HG03095 (cell line): ENCODE measurements around the gene ABCC4.

Source experiments
- ATAC-seq: cut with Tn5 transposase; IDR thresholded peaks from one replicate; pipeline ENCODE4 v1.9.1; 2021; ENCODE audit warnings: moderate library complexity; ENCODE audit not compliant: unreplicated experiment

The ABCC4 gene

GRCh38 chr13:95122063-95122462, 179.2 kb downstream of the ABCC4 start:
- no peak for ATAC-seq

- no peak for ATAC-seq
These were observed 179.7 kb downstream of the ABCC4 start for GRCh38 chr13:95121516-95121915.

DNA sequence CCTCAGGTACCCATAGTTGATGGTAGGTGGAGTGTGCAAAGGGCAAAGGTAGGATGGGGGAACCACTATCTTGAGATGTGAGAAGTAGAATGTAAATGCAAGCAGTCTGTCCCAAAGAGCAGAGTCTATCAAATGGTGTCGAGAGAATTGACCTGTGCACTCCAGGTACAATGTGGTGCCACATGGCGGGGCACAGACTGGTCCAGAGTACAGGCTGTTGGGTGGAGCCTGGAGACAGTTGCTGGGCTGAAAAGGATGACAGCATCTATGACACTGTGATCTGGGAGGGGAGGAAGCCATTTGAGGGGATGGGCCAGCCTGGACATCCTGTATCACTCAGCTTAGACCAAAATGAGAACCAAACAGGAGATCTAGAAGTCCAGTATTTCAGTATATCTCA, 180.6 kb downstream of the ABCC4 start:
- no peak for ATAC-seq

- no peak for ATAC-seq
These were observed 182.5 kb downstream of the ABCC4 start for GRCh38 chr13:95118541-95119324.

GRCh38 chr13:95117092-95117491, 184.2 kb downstream of the ABCC4 start:
- ATAC-seq, result no peak

- ATAC-seq, result no peak
These were observed 185.7 kb downstream of the ABCC4 start for GRCh38 chr13:95115525-95115924.

- ATAC-seq, result no peak
These were observed 187.7 kb downstream of the ABCC4 start for GRCh38 chr13:95113601-95114000.

DNA sequence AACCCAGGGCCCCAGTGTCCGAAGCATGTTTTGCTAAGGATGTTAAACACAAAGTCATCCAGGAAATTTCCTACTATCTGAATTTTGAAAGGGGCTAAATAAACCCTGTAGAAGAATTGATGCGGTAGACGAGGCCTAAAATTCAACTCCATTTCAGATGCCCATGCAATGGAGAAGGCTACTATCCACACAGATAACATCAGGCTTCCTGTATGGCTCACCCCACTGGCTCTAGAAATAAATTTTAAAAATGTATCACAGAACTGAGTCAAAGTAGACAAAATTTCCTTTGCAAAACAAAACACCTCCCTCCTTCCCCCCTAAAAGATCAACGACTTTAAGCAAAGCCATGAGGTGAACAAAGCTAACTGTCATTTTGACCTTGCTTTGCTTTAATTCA, 188.4 kb downstream of the ABCC4 start:
- no peak for ATAC-seq

DNA sequence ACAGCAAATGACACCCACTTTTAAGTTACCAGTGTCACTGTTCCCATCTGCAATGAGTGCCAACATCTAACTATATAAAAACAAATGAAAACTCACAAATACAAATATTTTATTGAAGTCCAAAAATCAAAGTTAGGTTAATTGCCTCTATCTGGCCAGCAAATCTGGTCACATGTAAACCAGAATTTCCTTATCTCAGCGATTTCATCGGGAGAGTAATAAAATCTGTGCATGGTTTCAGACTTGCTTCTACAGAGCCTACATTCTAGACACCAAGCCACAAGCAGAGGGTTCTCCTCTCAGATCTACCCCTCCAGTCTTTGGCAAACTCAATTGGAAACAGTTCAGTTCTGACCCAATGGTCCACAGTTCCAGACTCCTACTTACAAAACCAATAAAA, 189.6 kb downstream of the ABCC4 start:
- ATAC-seq, result no peak

GRCh38 chr13:95106562-95106961, 194.7 kb downstream of the ABCC4 start:
- no peak for ATAC-seq

DNA sequence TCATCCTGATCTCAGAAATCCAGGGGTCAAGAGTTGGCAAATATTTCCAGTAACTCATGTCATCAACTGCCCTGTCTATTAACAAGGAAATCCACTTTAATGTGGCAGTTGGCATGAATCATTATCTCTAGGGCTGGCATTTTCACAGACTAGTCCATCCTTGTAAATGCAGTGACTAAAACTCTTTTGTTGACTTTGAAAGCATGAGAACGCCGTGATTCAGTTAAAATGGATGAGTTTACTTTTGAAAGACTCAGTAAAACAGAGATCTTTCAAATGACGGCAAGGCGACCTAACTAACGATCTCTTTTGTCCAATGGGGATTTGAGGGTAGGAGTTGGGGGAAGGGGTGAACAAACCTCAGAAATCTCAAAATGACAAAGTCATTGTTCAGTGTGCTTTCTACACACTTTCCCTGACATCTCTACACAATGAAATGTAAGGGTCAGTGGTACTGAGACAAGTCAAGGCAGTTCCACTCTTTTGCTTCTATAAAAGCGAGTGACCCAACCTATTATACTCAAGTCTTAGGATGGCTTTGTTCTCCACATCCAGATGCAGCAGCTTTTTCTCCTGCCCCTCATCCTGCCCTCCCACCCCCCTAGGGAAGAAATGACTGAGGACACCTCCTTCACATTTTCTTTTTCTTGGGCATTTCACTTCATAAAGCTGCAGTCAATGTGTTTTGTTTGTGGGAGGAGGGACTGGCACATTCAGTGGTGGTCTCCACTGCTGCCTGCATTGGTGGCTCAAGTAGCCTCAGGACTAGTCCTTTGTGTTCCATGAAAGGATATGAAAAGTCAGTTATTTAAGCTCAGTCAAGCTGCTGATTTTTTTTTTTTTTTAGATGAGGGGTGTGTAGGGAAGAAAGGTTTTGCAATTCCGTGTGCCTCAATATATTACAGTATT, 200.5 kb downstream of the ABCC4 start:
- no peak for ATAC-seq

- no peak for ATAC-seq
These were observed 201.7 kb downstream of the ABCC4 start for GRCh38 chr13:95099541-95099940.

DNA sequence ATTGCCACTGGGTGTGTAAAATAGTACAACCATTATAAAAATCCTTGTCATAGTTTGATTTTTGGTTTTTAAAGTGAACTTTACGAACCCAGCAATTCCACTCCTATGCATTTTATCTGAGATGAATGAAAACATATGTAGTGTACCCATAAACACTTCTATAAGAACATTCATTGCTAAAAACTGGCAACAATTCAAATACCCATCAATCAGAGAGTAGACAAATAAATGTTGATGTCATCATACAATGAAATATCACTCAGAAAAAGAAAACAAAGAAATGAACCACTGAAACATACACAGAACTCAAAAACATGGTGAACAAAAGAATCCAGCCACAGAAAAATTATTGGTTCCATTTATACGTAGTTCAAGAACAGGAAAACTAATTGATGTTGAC, 202.3 kb downstream of the ABCC4 start:
- no peak for ATAC-seq

- no peak for ATAC-seq
These were observed 209.5 kb downstream of the ABCC4 start for GRCh38 chr13:95091755-95092154.

DNA sequence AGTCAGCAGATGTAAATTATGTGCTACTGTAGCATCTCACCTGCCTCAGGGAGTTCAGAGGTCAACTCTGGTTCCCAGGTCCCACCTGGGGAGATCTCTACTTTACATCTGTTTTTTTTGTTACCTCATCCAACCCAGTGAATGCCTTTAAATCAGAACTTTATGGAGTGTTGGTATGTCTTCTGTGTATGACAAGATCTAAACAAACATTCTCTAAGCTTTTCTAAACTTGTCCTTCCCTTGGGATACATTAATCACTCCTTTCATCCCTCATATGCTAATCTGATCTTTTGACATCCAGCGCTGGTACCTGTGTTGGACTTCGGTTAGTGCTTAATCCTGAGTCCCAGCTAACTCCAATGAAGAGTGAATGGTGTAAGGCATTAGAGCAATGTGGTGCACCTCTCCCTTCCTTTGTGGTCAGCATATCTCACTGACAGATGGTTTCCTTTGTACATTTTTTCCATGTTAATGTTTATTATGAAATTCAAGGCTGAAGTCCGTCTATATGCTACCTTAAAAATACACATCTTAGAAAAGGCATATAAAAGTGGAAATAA, 213.4 kb downstream of the ABCC4 start:
- ATAC-seq, result no peak

DNA sequence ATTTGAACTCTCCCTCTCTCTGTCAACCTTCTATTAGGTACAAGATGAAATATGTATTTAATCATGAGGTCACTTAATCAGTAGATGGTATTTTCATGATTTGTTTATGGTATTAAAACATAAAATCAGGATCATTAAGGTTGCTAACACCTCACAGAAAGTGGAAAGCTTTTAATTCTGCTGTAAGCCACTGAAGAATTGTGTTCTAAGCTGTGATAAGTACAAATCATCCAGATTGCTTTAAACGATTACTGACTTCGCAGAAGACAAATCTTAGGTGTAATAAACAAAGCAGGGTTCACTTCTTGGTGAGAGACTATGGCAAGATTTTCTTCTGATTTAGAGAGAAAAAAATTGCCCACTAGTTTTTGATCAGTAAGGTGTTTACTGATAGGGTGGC, 214.5 kb downstream of the ABCC4 start:
- no peak for ATAC-seq

- no peak for ATAC-seq
These were observed 217.5 kb downstream of the ABCC4 start for GRCh38 chr13:95083758-95084157.

DNA sequence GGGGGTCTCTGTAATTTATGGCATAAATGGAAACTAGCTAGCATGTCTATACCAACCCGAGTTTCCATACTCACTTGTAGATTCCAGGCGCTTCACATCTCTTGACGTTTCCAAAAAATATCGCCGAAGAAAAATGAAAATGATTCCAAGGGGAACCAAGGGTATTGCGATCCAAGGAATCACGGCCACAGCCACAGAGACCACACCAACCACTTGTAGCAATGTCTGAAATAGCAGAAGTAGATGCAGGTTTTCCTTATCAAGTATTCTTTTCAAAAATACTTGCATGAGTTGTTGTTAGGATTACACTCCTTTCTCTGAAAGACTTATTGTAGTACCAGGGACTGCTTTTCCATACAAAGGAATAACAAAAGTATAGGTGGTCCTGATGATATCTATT, 218.2 kb downstream of the ABCC4 start:
- no peak for ATAC-seq

- ATAC-seq, result no peak
These were observed 225.7 kb downstream of the ABCC4 start for GRCh38 chr13:95075506-95075905.

DNA sequence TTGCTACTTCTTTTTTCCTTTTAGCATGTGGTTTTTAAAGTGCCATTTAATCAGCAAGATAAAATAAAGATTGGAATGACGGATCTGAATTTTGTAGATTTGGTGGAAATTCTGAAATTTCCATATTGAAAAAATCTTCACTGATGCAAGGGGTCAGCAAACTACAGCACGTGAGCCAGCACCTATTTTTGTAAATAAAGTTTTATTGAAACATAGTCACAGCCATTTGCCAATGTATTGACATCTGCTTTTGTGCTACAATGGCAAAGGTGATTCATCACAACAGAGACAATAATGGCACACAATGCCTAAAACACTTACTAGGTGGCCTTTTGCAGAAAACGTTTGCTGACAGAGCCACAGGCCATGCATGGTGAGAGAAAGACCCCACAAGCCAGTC, 226.4 kb downstream of the ABCC4 start:
- no peak for ATAC-seq

DNA sequence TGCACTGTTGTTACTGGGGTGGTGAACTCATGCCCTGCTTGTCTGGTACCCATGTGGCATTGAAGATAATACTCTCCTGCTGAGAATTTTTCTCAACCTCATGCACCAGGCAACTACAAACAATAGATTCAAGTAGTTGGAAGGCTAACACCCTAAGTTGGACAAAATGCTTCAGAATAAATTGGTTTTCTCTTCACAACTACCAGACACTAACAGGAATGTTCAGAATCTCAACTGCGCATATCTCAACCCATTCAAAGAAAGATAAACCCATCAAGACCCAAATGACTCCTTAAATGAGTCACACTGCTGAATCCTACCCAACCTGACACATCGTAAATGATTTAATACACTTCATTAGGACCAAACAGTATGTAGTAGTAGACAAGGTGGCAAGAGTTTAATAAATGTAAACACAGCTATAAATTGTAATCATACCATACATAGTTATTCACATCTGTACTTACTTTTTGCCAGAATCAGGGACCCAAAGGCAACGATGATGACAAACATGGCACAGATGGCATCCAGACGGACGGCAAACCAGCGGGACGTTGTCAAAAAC, 227.4 kb downstream of the ABCC4 start:
- no peak for ATAC-seq
